Activated CD8-positive, alpha-beta memory T cell treated with anti-CD3 and anti-CD28 coated beads for 24 hours (primary cell): ENCODE results near the gene JAZF1.

Experiments
- DNase-seq: peaks from one replicate; pipeline ENCODE4 v3.0.0-alpha.2; 2020

The JAZF1 gene

DNA sequence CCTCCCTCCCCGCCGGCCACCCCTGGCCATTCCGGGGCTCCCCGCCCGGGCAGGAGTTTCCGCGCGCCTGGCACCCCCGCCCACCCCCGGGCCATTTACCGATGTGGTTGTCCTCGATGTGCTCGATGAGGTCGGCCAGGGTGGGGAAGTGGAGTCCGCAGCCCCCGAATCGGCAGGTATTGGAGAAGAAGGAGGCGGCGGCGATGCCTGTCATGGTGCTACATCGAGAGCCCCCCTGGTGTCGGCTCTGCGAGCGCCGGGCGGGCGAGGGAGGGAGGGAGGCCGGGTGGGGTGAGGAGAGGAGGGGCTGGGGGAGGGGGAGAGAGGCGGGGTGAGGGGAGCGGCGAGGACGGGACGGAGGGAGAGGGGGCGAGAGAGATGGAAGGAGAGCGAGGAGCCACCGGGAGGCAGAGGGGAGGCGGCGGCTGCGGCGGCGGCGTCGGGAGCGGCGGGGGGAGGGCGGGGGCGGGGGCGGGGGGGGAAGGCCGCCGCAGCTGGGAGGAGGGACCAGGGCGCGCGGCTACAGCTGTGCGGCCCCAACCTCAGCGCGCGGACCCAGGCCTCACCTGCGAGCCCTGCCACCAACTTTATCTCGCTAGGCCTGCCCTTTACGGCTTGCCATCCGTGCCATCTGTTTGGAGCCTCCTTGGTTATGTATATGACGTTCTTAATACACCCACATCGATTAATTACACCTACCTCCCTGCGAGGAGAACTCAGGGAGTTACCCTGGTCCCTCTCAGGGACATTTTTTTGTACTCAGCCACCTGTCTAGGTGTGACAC lies at the start of gene JAZF1:
TSS of gene JAZF1 (minus strand) at position 432 of the 784 bp plus-strand sequence.
- DNase-seq = peak; percentile 85

DNA sequence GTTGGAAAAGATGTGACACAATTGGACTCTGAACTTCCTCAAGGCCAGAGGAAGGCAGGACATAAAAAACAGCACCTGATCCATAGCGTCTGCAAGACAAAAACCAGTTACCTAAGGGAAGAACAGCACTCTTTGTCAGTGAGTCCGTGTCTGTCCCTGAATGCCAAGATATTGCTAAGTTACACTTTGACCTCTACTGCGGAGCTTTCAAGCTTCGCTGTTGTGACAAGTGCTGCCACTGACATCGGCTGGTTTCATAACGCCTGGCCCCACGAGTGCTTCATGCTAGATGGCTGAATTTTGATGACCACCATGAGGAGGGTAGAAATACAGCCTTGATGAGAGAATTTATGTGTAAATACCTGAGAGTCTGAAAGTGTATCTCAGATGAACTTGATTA lies 49.7 kb upstream of the JAZF1 start:
- no peak for DNase-seq

DNA sequence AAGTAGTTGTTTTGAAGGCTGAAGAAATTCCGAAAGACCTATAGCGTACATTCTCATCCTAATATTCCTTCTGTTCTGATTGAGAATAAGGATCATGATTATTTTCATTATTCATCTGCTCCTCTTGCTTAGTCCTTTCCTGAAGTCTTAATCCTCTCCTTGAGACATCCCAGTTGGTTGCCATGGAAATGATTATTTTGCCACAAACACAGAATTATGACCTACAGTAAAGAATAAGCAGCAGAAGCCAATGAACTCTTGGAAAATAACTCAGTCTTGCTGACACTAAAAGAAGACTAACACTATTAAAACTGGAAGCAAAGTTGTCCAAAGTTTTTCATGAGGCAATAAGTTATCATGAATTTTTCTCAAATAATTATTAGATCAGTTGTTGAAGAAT lies 47.8 kb upstream of the JAZF1 start:
- DNase-seq = no peak

DNA sequence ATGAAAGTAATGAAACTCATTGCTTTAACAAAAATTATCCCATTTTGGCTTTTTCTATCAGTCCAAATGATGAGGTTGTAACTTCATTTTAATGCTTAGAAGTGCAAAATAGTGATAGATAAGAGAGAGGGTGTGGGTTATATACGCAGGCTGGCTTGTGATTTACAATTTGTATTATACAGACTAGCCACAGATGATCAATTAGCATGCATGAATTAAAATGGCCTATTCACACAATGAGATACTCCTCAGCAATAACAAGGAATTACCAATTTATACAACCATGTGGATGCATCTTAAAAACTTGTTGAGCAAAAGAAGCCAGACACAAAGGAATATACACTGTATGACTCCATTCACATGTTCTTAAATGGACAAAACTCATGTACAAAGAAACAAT lies 45.4 kb upstream of the JAZF1 start:
- no peak for DNase-seq

DNA sequence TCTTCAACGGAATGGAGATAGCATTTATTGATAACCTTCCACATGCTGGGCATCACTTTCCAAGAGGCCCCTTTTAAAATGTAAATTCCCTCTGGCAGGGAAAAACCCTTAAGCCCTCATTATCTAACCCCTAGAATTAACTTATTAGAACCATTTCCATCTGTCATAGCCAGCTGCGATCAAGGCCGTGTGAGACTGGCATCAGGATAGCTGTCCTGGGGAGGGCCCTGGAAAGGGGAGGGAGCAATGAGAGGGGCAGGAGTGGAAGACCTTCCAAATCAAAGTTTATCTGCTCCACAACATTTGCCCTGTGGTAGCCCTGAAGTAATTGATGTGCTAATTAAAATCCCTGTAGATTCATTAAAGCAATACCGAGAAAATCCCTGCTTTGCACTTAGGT lies 45.0 kb upstream of the JAZF1 start:
- no peak for DNase-seq

DNA sequence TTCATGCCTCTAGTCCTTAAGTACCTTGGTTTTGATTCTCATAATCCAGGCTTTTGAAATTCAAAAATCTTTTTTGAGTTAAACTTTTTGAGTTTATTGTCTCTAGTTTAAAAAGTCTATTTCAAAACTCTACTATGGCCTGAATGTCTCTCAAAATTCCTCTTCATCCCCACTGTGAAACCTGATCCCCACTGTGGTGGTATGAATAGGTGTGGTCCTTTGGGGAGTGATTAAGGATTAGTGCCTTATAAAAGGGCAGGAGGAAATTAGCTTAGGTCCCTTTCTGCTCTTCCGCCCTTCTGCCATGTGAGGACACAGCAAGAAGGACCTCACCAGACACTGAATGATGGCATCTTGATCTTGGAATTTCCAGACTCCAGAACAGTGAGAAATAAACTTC lies 44.1 kb upstream of the JAZF1 start:
- DNase-seq = no peak

DNA sequence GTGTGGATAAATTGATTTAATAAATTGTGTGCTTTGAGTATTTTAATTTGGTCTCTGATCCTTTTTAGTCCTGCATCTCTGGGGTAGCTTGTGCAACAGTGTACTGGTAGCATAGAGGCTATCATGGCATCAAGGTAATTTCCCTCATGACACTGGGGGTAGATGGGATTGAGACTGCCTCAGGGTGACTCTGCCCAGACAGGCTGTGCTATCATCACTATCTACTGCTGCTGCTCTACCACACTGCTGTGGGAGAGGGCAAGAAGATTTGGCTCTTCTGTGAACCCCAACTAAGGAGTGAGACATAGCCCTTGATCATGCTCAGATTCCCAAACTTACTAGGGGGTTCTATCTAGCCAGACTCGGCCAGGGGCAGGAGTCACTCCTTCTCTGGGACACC lies 43.6 kb upstream of the JAZF1 start:
- DNase-seq = no peak

DNA sequence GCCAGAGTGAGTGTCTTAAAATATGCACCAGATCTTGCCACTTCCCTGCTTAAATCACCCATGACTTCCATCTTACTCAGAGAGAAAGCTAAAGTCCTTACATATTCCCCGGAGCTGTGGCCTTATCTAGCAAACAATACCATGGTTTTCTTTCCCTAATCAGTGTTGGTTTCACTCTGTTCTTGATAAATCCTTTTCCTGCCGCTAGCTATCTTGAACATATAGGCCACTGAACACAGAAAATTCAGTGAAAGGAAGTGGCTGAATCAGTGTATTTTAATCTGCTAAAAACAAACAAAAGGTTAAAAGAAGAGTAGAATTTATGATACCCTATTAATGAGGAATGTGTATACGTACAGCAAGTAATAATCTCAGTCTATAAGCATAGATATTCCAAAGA lies 42.0 kb upstream of the JAZF1 start:
- no peak for DNase-seq

DNA sequence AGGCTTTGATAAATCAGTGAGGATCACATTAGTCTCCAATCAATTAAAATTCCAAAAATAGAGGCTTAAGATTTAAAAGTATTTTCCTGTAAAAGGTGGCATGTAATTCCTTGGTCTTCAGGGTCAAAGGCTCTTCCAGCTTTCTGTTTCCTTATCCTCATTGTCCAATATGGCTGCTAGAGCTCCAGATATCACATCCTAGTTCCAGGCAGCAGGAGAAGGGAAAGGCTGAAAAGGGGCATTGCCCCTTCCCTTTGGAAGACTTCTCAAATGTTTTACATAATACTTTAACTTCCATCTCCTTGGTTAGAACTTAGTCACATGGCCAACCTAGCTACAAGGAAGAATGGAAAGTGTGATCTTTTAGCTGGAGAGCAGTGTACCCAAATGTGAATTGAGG lies 39.2 kb upstream of the JAZF1 start:
- no peak for DNase-seq

DNA sequence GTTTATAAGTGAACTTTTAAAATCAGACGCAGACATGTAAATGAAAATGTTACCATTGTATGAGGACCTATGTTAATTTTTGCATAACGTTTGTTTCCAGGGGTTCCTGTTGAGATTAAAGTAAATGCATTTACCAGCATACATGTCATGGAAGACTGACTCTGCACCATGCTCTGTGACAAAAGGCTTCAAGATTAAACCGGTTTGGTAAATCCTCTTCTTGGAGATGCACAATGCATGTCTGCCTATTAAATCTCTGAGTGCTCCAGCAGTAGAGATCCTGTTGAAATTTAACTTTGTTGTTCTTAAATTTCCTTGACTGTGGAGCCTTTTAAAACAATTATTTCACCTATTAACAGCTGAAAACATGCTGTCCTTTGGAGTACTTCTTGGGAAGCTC lies 36.5 kb upstream of the JAZF1 start:
- DNase-seq = no peak

DNA sequence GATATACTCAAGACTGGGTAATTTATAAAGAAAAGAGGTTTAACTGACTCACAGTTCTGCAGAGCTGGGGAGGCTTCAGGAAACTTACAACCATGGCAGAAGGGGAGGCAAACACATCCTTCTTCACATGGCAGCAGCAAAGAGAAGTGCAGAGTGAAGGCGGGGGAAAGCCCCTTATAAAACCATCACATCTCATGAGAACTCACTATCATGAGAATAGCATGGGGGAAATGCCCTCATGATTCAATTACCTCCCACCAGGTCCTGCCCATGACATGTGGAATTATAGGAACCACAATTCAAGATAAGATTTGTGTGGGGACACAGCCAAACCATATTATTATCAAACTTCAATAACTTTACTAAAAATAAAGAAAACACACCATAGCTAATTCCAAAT lies 30.4 kb upstream of the JAZF1 start:
- DNase-seq = no peak

DNA sequence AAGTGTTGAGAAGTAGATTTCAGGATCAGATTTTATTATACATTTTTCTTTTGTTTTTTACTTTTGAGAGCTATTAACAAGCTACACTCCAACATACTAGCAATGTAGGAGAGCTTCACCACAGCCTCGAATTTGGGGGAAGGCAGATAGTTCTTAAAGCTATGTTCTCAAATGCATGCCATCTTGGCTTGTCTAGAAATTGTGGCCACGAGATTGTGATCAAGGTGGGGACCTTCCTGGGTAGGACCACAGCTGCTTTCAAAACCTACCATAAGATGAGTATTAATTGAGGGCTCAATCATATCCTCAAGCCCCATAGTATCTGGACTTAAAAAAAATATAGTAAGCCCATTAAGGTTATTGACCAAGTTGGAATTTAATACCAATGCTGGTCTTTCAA lies 27.9 kb upstream of the JAZF1 start:
- no peak for DNase-seq

DNA sequence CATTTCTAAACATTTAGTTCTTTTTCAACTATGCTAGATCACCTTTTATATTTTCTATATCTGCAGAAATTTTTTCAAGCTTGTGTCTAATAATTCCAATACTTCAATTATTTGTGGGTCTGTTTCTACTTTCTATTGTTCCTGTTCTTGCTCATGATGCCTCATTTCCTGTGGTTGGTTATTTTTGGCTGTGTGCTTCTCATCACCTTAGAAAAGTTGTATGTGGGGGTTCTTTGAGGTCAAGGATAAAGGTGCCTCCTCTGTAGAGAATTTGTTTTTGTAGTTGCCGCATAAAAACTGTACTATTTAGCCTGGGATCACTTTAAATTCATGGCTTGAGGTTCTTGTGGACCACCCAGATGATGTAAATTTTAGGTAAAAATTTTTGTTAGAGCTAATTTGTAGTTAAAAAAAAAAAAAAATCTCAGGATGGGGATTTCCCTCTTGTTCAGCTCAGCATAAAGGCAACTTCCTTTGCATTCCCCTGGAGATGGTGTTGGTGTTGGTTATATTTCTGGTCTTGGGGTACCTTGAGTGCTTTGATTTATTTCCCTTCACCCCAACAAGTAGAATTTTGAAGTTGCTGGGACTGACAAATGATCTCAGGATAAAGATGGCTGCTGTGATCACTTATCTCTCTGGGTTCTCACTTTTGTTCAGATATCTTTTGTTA lies 27.0 kb upstream of the JAZF1 start:
- DNase-seq = no peak

DNA sequence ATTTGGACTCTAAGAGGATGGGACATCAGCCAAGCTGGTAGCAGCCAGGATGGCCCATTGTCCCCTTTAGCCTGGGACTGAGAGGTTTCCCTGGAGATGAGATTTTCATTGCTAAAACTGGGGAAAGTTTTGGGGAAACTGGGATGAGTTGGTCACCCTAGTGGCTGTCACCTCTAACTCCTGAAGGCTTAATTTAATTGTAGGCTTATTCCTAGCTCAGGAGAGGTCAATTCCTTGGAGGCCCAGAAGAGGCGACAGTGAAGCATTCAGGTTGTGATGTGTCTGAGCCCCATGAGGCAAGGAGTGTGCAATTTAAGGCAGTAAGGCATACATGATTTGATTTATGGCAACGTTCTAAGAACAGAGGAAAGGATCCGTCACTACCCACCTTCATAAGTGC lies 24.9 kb upstream of the JAZF1 start:
- no peak for DNase-seq

DNA sequence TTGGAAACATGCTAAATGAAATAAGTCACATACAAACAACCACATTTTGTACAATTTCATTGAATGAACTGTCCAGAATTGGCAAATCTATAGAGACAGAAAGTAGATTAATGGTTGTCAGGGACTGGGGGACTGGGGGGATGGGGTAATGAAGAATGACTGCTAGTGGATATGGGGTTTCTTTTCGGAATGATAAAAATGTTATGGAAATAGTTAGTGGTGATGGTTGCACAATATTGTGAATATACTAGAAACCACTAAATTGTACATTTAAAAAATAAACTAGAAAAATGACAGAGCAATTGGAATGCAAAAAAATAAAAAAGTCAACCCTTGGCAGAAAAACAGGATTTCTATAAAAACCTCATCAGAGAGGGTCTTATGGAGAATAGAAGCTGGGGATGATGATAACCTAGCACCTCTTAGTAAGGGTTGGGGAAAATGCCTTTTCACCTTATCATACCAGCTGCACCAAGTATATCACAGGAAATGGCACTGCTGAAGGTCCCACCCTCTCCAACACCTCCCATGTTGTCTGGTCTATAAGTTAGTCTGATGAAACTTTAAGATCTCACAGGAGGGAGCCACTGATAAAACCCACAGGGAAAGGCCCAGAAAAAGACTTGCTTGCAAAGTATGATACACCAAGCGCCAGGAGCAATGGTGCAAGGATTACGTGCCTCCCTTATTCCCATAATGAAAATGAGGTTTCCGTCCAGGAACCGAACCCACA lies 23.1 kb upstream of the JAZF1 start:
- DNase-seq = no peak

DNA sequence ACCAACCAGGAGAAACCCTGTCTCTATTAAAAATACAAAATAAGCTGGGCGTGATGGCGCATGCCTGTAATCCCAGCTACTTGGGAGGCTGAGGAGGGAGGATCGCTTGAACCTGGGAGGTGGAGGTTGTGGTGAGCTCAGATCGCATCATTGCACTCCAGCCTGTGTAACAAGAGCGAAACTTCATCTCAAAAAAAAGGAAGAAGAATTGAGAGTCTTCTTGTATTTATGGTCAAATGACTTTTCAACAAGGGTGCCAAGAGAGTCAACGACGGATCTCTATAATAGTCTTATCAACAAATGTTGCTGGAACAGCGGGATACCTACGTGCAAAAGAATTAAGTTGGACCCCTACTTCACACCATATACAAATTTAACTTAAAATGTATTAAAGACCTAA lies 21.6 kb upstream of the JAZF1 start:
- DNase-seq = no peak

DNA sequence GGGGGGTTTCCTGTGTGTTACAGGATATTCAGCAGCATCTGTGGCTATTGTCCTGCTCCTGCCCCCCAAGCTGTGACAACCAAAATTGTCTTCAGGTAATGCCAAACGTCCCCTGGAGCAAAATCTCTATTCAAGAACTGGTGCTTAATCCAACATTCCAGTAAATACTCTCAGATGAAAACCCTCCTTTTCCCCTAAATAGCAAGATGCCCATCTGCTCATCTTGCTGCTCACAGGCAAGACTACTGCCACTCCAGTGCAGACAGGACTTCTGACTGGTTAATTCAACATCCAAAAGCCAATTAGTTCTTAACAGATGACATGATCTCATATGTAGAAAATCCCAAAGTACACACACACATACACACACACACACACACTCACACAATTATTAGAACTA lies 20.5 kb upstream of the JAZF1 start:
- DNase-seq = no peak

DNA sequence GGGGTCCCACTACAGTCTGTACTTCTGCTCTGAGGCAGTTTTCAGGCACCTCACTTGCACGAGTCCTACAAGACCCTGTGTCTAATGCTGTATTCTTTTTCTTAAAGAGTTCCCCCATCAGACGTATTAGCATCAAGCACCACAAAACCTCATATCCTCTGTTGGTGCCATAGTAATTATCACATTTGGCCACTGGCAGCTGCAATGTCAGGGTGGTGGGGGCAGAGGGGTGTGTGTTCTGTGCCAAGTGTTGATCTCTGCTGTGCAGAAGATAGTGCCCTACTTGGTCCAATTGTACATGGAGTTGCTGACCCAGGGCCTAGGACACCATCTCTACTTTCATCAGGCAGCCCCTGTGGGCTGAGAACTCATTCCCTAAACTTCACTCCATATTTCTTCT lies 20.0 kb upstream of the JAZF1 start:
- DNase-seq = no peak

DNA sequence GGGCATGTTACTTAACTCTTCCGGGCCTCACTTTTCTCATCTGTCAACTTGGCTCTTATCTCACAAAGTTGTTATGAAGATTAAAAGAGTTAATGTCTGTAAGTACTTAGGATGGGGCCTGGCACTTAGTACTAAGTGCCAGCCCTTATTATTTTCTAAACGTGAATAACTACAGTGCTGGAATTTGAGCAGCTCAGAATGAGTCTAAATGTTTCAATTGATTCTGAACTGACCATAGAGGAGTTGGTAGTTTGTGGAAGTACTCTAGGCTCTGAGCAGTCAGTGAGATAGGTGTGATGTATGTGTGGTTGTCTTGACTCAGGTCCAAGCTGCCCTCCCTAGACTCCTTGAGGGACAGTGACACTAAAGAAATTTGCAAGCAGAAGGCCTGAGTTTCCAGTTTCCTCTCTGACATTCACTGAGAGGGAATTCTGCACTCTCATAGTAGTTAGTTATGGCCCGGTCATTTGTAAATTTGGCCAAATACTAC lies 18.5 kb upstream of the JAZF1 start:
- no peak for DNase-seq

DNA sequence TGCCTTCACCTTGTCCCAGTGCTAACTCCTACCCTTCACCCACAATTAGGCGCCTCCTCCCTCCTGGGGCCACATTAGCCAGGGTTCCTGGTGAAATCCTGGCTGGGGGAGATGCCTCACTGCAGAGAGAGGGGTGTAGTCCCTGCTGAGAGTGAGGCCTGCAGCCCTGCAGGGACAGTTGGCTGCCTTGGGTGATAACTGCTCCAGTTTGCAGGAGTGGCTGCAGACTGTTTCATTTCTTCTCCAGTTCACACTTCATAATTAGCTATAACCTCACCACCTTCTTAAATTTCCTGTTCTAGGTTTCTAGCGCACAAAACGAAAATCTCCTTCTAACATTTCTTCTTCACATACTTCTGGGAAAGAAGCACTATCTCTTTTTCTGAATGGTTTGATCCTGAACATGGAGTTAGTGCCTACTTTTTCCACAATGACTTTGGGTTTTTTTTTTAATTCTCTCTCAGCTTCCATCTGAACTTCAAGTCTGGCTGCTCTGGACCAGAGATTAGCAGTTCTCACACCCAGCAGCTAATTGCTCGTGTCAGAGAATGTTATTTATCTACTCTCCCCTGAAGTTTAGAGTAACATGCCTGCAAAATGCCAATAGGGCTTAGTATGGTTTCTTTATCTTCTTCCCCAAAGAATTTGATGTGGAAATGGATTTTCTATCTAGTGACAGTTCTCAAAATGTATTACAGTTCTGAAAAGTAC lies 15.5 kb upstream of the JAZF1 start:
- no peak for DNase-seq

DNA sequence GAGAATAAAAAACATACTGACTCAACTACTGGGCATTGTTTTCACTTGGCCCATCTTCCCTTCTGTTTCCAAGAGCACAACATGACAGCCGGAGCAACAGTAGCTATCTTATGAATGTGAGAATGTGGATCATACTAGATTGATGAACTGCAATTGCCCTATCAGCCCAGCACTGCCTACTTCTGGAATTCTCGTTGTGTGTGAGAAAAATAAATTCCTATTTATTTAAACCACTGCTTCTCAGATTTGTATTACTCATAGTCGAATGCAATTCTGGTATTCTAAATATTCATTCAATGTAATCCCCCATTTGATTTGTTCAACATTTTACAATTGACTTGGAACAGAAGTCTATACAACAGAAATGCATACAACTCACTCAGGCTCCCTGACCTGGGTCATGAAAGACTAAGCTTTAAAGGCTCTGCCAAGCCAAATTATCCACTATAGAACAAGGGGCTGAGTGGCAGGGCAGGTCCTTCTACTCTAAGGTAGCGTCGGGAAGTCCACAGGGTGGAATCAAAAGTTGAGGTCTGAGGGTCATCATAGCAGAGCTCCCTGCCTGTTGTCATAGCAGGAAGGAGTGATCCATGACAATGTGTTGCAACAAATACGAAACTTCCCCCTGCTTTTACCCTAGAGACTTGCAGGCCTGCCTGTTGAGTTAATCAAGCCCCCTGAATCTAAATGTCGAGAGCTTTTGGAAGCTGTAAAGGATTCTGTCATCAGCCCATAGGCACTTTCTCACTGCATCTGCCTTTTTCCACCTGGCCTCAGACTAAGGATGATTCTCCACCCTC lies 12.4 kb upstream of the JAZF1 start:
- DNase-seq = no peak

DNA sequence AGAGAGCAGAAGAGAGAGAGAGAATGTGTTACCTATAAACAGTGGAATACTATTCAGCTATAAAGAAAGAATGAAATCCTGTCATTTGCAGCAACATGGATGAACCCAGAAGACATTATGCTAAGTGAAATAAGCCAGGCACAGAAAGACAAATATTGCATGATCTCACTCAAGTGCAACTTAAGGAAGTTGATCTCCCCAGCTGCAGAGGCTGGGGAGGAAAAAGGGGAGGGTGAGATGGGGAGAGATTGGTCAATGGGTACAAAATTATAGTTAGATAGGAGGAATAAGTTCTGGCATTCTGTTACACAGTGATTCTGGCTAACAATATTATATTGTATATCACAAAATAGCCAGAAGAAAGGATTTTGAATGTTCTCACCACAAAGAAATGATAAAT lies 11.2 kb upstream of the JAZF1 start:
- no peak for DNase-seq
